ENCODE measurements around the gene PSMG1.

DNA sequence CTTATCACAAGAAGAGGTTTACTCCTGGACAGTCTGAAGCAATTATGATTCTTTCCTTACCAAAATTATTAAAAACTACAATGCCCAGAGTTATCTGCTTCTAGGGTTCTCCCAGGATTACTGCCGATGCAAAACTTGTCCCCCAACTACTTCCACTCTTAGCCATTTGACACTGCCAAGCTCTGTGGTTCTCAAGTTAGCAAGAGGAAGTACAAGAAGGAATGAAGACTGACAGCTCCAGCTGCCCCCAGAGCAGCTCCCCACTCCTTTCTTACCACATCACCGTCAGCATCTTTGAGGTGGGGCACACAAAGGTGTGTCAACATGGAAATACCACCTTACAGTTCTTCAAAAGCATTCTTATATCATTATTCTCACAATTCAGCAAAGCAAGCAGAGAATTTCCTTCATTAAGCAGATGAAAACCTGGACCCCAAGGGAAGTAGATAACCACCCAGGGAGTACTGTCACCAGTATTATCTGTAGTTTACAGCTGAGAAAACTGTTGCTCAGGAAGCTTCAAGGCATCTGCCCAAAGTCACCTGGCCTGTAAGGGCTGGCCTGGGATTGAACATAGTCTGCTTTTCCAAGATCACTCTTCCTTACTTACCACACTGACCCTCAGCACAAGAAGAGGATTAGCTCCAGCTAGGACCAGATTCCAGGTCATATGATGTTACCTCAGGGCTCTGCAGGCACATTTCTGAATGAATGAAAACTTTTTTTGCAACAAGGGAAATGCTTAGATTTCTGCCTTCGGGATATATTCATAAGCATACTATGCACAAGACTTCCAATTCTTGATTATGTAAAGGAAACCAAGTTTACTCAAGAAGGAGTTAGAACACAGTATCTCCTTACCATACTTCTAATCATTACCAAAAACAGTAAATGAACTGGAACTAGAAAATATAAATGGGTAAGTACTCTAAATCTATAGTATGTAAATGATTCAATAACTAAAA, 9.3 kb downstream of the PSMG1 start:
- TF ChIP-seq CUX1 (IDR thresholded peaks at IDR 0.05; ENCODE audit: insufficient replicate concordance, low read depth, low read length) (no peak), CEBPZ (IDR thresholded peaks at IDR 0.05; ENCODE audit: low read depth, low read length) (no peak), POU2F2 (IDR thresholded peaks at IDR 0.05; ENCODE audit: borderline replicate concordance, low read depth, low read length) (no peak), EP300 (IDR thresholded peaks at IDR 0.05; ENCODE audit: borderline replicate concordance in 1 of 2, control insufficient read depth in 1 of 2, low read depth in 2 of 2, low read length in 2 of 2) (no peak), MXI1 (IDR thresholded peaks at IDR 0.05; ENCODE audit: low read depth, low read length) (no peak), POLR2A (IDR thresholded peaks at IDR 0.05; ENCODE audit: low read depth, low read length) (no peak; the same call in 1 of the 2 replicates), EZH2 (IDR thresholded peaks at IDR 0.05; ENCODE audit: borderline replicate concordance, control insufficient read depth, low read depth, low read length) (no peak), FOXK2 (IDR thresholded peaks at IDR 0.05) (no peak), CREM (IDR thresholded peaks at IDR 0.05; ENCODE audit: low read depth) (no peak), STAT1 (conservative IDR thresholded peaks at IDR 0.05) (no peak), POLR2AphosphoS2 (IDR thresholded peaks at IDR 0.05; ENCODE audit: low read depth, low read length) (no peak)
- TF ChIP-seq, protein P1, sequence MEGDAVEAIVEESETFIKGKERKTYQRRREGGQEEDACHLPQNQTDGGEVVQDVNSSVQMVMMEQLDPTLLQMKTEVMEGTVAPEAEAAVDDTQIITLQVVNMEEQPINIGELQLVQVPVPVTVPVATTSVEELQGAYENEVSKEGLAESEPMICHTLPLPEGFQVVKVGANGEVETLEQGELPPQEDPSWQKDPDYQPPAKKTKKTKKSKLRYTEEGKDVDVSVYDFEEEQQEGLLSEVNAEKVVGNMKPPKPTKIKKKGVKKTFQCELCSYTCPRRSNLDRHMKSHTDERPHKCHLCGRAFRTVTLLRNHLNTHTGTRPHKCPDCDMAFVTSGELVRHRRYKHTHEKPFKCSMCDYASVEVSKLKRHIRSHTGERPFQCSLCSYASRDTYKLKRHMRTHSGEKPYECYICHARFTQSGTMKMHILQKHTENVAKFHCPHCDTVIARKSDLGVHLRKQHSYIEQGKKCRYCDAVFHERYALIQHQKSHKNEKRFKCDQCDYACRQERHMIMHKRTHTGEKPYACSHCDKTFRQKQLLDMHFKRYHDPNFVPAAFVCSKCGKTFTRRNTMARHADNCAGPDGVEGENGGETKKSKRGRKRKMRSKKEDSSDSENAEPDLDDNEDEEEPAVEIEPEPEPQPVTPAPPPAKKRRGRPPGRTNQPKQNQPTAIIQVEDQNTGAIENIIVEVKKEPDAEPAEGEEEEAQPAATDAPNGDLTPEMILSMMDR (IDR thresholded peaks at IDR 0.05 in 2 of 3, conservative IDR thresholded peaks at IDR 0.05 in 1 of 3; ENCODE audit: control insufficient read depth in 2 of 3, extremely low read depth in 1 of 3, insufficient read depth in 1 of 3, low read depth in 3 of 3, low read length in 3 of 3) = no peak

All from GM12878 (cell line).